Adrenal gland (tissue), 12 donors: ENCODE results near the gene HAS3. TPM values are rescaled to one million over a fixed set of nuclear protein-coding genes. Genes with fewer than 3 reads are reported as not detected.

Experiments
- DNase-seq, 7 donors: peaks; one replicate each; pipeline ENCODE4 v3.0.0-alpha.2; 2019 to 2020
- H3K27ac ChIP-seq, 5 donors: fragments of 200-600 bp; sonication (generic) in 4 of 5; 1 replicate in 3 of 5; 2 replicates in 2 of 5; pipeline versions ENCODE4 v1.5.1 to v1.8.0; 2016 to 2020; ENCODE audit warnings: mild to moderate bottlenecking in 1 of 5
- H3K27me3 ChIP-seq: fragments of 200-600 bp; 2 replicates; pipeline ENCODE4 v1.8.0; 2021
- H3K36me3 ChIP-seq, 2 donors: fragments of 200-600 bp; replicated peaks in 1 of 2; 1 replicate in 1 of 2; 2 replicates in 1 of 2; pipeline versions ENCODE4 v1.5.1 to v1.8.0; 2018 to 2022
- H3K4me1 ChIP-seq, 2 donors: fragments of 200-600 bp; replicated peaks in 1 of 2; 1 replicate in 1 of 2; 2 replicates in 1 of 2; pipeline versions ENCODE4 v1.5.1 to v1.8.0; 2018 to 2021
- H3K4me3 ChIP-seq, 4 donors: fragments of 200-600 bp; sonication (generic) in 3 of 4; one replicate each; pipeline ENCODE4 v1.5.1; 2016 to 2018
- H3K9me3 ChIP-seq, 3 donors: fragments of 200-600 bp; sonication (generic) in 1 of 3; replicated peaks in 1 of 3; 1 replicate in 2 of 3; 2 replicates in 1 of 3; pipeline versions ENCODE4 v1.5.1 to v1.8.0; 2016 to 2021
- CTCF ChIP-seq, 6 experiments: fragments of 450-650 bp in 4 of 6; fragments of 200-600 bp in 2 of 6; sonication (generic) in 1 of 6; IDR thresholded peaks; 1 replicate in 5 of 6; 2 replicates in 1 of 6; pipeline versions ENCODE4 v1.5.1 to v1.8.0; 2016 to 2021; ENCODE audit warnings: antibody characterized with exemption in 6 of 6, mild to moderate bottlenecking in 2 of 6, moderate library complexity in 1 of 6
- POLR2A ChIP-seq, 2 donors: fragments of 450-650 bp; IDR thresholded peaks; one replicate each; pipeline ENCODE4 v1.6.1; 2017; ENCODE audit warnings: antibody characterized with exemption in 2 of 2, mild to moderate bottlenecking in 2 of 2, moderate library complexity in 1 of 2
- WGBS, 4 donors: extraction: QIAGEN DNeasy Blood & Tissue Kit in 2 of 4; methylation state at CpG; one replicate each; pipeline versions ENCODE4 v1.1.5 to v1.1.7; 2013 to 2017; 5-methylcytosine and 5-hydroxymethylcytosine counted together
- intact Hi-C, 2 donors: fragments of 100-400 bp; cut with DNase I; formaldehyde crosslinking; loops; one replicate each; pipeline versions ENCODE4 v1.14.1 to v1.15.0; 2022 to 2023
- polyA plus RNA-seq, 3 donors: library from polyadenylated mRNA; stranded (reverse); fragments of 200-250 nt in 2 of 3; fragments of 350-450 nt in 1 of 3; fragmentation: Illumina TruSeq in 1 of 3; extraction: RNeasy Lipid Tissue Mini Kit (QIAGEN cat#74804) in 1 of 3; gene quantifications; one replicate each; pipeline ENCODE4 v1.2.3, GENCODE V29; 2013 to 2014
- total RNA-seq, 9 donors: library from RNA; depleted of rRNA in 4 of 9; stranded (reverse); fragments of >200 nt in 4 of 9; fragments of 120-200 nt in 1 of 9; fragmentation: NEBNext Ultra II Directional in 1 of 9; extraction: Animal tissue kit (Norgen Biotek cat#: 25700) in 1 of 9; gene quantifications; one replicate each; pipeline versions ENCODE4 v1.1.0 to v1.2.4, GENCODE V29; 2013 to 2023
- donor health status: healthy with polysubstance abuse.
- donor health status: Bipolar disorder and iron deficiency.
- donor health status: DM: yes; HTN: yes; CAD: no.
- donor health status: DM: no; HTN: no; CAD: no.
- donor health status: DM: no; HTN: no; CAD: no.
- donor health status: DM: yes; HTN: yes; CAD: no.

Gene HAS3
- total and polyA plus RNA-seq, 12 donors: 0.06 to 1.2 (median 0.43) TPM

DNA sequence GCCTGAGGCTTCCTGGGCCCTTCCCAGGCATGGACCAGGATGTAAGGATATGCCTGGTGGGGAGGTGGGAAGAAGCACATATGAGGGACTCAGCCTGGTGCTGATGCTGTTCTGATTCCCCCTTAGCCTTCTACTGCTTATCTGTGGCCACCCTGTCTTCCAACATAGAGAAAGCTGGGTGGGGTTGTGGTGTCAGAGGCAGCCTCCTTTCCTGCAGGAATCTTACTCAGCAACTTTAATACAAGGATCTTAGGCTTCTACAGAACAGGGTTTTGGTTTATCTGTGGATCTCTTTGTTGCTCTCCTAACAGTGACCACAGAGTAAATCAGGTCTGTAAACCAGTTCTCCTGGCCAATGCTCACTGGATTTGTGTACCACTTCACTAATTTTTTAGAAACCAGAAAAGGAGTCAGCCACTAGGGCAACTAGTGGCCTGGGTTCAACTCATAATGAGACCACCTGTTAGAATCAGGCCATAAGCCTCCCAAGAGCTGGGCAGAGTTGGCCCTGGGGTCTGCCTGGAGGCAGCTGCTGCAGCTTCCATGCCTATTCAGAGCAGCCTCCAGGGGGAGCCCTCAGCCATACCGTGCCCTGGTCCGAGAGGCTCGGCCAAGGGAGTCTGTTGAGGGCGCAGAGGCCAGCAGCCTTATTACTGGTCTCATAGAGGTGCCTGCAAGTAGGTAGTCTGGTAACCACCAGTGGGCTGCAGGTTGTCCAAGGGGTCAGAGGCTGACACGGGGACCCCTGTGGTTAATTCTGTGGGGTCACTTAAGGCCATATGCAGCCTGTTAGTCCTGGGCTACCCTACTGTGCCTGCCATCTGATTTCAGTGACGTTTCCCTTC lies 7.1 kb downstream of the HAS3 start:
- Histone ChIP-seq H3K4me1 (peaks cover 2 to 3% of the 10 kb centered on the region in 2 donors), H3K4me3 (no peak overlapping the region), H3K27me3 (peaks cover 4% of the 10 kb centered on the region), H3K9me3 (no peaks in the 10 kb centered on the region), H3K36me3 (peaks cover 0 to 25% of the 10 kb centered on the region in 2 donors), H3K27ac (no peak overlapping the region)
- peak; percentile 44 to 75 (median 63) for DNase-seq
- intact Hi-C loops: no loop called here
- no peak for TF ChIP-seq POLR2A (IDR thresholded peaks at IDR 0.05)
- peak; percentile 35 to 61 (median 50) for TF ChIP-seq CTCF (IDR thresholded peaks at IDR 0.05)
- WGBS, 4 donors: 56 to 100% (median 70%) methylated on average over 1 to 6 of the region's 6 CpGs

GRCh38 chr16:69113216-69113615 lies 7.8 kb downstream of the HAS3 start:
- no peak for TF ChIP-seq POLR2A (IDR thresholded peaks at IDR 0.05)
- TF ChIP-seq CTCF (IDR thresholded peaks at IDR 0.05): no peak
- Histone ChIP-seq H3K4me1 (no peaks in the 10 kb centered on the region), H3K9me3 (no peaks in the 10 kb centered on the region), H3K27me3 (no peaks in the 10 kb centered on the region), H3K36me3 (peaks cover 0 to 31% of the 10 kb centered on the region in 2 donors), H3K27ac (no peak overlapping the region), H3K4me3 (no peak overlapping the region)
- intact Hi-C loops: no loop called here
- WGBS, 4 donors: 91 to 95% (median 92%) methylated on average over 7 of the region's 7 CpGs
- DNase-seq: no peak

DNA sequence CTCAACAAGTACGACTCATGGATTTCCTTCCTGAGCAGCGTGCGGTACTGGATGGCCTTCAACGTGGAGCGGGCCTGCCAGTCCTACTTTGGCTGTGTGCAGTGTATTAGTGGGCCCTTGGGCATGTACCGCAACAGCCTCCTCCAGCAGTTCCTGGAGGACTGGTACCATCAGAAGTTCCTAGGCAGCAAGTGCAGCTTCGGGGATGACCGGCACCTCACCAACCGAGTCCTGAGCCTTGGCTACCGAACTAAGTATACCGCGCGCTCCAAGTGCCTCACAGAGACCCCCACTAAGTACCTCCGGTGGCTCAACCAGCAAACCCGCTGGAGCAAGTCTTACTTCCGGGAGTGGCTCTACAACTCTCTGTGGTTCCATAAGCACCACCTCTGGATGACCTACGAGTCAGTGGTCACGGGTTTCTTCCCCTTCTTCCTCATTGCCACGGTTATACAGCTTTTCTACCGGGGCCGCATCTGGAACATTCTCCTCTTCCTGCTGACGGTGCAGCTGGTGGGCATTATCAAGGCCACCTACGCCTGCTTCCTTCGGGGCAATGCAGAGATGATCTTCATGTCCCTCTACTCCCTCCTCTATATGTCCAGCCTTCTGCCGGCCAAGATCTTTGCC lies 9.0 kb downstream of the HAS3 start:
- peaks cover 0 to 41% of the 10 kb centered on the region in 2 donors for H3K36me3 ChIP-seq

More for the DNA sequence above, 9.0 kb downstream of the HAS3 start:
- Histone ChIP-seq H3K4me3 (no peak overlapping the region), H3K27ac (no peak overlapping the region), H3K27me3 (no peaks in the 10 kb centered on the region), H3K4me1 (no peaks in the 10 kb centered on the region), H3K9me3 (no peaks in the 10 kb centered on the region)
- TF ChIP-seq CTCF (IDR thresholded peaks at IDR 0.05): no peak
- no peak for TF ChIP-seq POLR2A (IDR thresholded peaks at IDR 0.05)
- 85 to 94% (median 93%) methylated on average over 12 to 25 of the region's 25 CpGs for WGBS, 4 donors
- intact Hi-C loops: no loop called here
- no peak for DNase-seq
